Activated naive CD8-positive, alpha-beta T cell treated with anti-CD3 and anti-CD28 coated beads, Interleukin-2, amount 50 U/mL, for 24 hours (primary cell): Measurements from ENCODE around the gene DTNA.

ENCODE experiments used
- ATAC-seq: fragments of 150-1000 bp; cut with Tn5 transposase; one replicate; pipeline ENCODE4 v1.10.0; 2021
- DNase-seq: peaks from one replicate; pipeline ENCODE4 v3.0.0; 2021
- H3K27ac Mint-ChIP-seq: one replicate; pipeline ENCODE4 v1.8.0; 2021; ENCODE audit warnings: mild to moderate bottlenecking, mixed read lengths
- H3K27me3 Mint-ChIP-seq: one replicate; pipeline ENCODE4 v1.8.0; 2021; ENCODE audit warnings: mixed read lengths
- H3K36me3 Mint-ChIP-seq: one replicate; pipeline ENCODE4 v1.8.0; 2021; ENCODE audit warnings: low read depth, mixed read lengths
- H3K4me1 Mint-ChIP-seq: one replicate; pipeline ENCODE4 v1.8.0; 2021; ENCODE audit warnings: mixed read lengths
- H3K4me3 Mint-ChIP-seq: one replicate; pipeline ENCODE4 v1.8.0; 2021; ENCODE audit warnings: mild to moderate bottlenecking, moderate library complexity, mixed read lengths
- H3K9me3 Mint-ChIP-seq: one replicate; pipeline ENCODE4 v1.8.0; 2021; ENCODE audit warnings: mixed read lengths

DTNA gene

GRCh38 chr18:34933909-34934661 lies 224.0 kb downstream of the DTNA start:
- no peak for DNase-seq

DNA sequence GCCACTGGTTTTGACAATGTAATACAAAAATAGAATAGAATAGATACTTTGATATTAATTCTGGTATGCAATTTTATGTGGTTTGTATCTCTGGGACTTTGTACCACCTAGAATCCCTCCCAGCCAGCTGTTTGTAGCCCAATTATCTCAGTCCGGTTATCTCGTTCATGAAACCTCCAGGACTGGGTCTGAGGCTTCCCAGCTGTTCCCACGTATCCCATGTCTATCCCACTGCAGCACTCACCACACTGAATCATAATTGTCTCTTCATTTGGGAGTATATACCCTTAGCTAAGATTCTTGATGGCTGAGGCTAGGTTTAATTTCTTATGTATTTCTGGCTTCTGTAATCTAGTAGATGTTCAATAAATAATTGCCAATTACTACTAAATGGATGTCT lies 226.7 kb downstream of the DTNA start:
- H3K9me3 Mint-ChIP-seq: no peaks in the 10 kb centered on the region
- peaks cover 15% of the 10 kb centered on the region for H3K27me3 Mint-ChIP-seq
- no peak for ATAC-seq
- H3K4me3 Mint-ChIP-seq: no peak overlapping the region
- no peak overlapping the region for H3K27ac Mint-ChIP-seq
- no peaks in the 10 kb centered on the region for H3K36me3 Mint-ChIP-seq
- no peak for DNase-seq
- H3K4me1 Mint-ChIP-seq: no peaks in the 10 kb centered on the region

More at GRCh38 chr18:34933909-34934661, 224.0 kb downstream of the DTNA start:
- H3K27ac Mint-ChIP-seq: no peak overlapping the region
- ATAC-seq: no peak
- H3K36me3 Mint-ChIP-seq: no peaks in the 10 kb centered on the region
- no peak overlapping the region for H3K4me3 Mint-ChIP-seq
- no peaks in the 10 kb centered on the region for H3K4me1 Mint-ChIP-seq
- H3K9me3 Mint-ChIP-seq: no peaks in the 10 kb centered on the region
- peaks cover 8% of the 10 kb centered on the region for H3K27me3 Mint-ChIP-seq

GRCh38 chr18:34938090-34938489 lies 228.0 kb downstream of the DTNA start:
- DNase-seq: no peak
- Mint-ChIP-seq H3K27ac (no peak overlapping the region), H3K27me3 (peaks cover 15% of the 10 kb centered on the region), H3K4me1 (no peaks in the 10 kb centered on the region), H3K9me3 (no peaks in the 10 kb centered on the region), H3K4me3 (no peak overlapping the region), H3K36me3 (no peaks in the 10 kb centered on the region)
- ATAC-seq: no peak
